Stimulated activated CD8-positive, alpha-beta memory T cell treated with anti-CD3 and anti-CD28 coated beads, Interleukin-4, amount 100 ng/mL, for 4 hours (primary cell): ENCODE data around the gene CLK2.
A peak's percentile ranks its signal among the peaks of the same experiment; 100 is the strongest.
"Not testable (repeated sequence)": the region's sequence is repeated elsewhere in the genome, so short reads cannot be mapped to it uniquely, and the experiment has no call there.

ENCODE experiments used
- DNase-seq, 2 donors: peaks; one replicate each; pipeline ENCODE4 v3.0.0-alpha.2; 2020; ENCODE audit warnings: low read depth in 2 of 2, low spot score in 1 of 2

Gene CLK2

DNA sequence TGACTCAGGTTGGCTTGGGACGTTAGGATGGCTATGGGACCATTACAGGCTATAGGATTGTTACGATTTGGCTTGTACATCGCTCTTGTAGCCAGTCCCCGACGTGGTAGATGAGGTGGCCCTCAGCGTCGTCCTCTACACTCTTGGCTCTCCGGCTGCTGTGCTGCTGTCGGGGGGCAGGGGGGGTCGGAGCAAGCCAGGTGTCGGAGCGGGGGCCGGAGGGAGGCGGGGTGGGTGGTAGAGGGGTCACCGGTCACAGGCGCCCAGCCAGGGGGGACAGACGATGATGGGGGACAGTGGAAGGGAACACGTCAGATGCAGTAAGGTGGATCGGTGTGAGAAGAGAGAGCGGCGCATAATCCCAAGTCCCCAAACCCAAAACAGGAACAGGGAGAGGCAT is 4.7 kb downstream of the CLK2 start:
- no peak for DNase-seq

DNA sequence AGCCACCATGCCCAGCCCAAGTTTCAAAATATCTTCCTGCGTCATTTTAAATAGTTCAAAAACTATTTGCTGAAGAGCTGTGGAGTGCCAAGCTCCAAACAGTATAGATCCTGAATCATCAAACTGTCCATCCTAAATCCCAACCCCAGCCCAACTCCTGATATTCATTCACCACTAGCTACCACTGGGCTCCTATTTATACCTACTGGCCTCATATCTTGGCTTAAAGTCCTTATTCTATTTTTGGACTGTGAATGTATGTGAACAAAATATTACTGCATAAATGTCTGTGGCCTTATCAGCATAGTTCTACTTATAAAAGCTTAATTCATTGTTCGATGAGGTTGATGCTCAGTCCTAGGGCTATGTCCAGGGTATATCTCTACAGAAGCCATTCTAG is 5.9 kb downstream of the CLK2 start:
- DNase-seq = no peak

DNA sequence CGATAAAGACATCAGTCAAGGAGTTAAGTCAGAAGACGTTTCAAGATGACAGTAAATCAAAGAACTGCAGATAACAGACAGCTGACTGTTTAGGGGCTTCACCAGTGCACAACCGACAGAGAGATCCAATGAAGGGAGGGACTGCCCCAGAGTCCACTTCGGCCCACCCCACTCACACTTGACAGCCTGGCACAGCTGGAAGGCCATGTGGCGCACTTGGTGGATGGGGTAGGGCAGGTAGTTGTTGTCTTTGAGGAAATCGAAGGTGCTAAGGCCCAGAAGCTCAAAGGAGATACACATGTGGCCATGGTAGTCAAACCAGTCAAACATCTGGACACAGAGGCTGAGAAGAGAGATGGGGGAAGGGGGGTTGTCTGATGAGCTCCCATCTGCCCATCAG is 6.8 kb downstream of the CLK2 start:
- no peak for DNase-seq

DNA sequence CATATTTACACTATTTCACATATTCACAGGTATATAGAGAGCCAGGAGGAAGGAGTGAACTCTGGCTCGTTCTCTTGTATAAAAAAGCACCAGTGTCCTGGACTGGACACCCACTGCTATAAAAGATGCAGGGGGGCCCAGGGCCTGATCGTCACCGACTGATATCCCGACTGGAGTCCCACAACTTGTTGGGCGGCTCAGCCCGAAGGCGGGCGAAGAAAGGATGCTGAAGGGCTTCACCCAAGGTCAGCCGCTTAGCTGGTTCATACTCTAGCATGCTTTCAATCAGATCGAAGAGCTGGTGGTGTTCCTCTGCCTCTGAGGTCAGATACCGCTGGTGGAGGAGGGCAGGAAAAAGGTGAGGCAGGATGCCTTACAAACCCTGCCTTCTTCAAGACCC is 10.2 kb downstream of the CLK2 start:
- no peak for DNase-seq

DNA sequence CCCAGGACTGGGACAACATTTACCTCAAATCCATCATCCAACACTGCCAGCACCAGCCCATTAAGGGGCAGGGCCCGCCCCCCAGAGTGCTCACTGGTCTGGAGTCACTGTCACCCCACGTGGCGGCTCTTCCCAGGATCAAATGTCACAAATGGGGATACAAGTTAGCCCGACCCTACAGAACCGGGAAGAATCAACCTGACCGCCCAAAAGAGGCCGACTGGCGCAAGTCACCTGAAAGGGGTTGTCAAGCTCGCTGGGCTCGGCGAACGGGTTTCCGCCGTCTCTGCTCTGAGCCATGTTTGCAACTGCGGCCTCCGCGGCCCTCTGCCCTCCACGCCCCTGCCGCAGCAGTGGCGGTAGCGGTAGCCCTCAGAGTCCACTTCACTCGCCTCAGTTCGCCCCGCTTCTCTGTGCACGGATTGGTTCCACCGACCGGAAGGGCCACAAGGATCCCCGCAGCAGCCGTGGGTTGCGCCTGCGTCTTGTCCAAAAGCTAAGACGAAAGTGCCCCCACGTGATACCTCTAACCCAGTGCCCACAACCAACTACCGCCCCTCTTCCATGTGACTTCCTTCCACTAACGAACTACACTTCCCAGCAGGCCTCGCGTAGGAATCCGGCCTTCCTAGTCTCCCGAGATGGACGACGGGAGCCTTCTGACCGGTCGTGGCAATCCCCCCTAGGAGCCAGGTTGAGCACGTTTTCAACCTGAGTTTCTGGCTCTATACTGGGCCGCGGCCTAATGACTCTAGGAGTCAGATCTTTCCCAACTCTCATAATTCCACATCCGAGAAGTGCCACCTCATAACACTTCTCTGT is 11.2 kb downstream of the CLK2 start, which contains the start of gene SCAMP3:
SCAMP3 (minus strand) TSS at position 509 of the 822 bp plus-strand sequence; CDS start at position 300, 209 bp downstream.
- peak; percentile 68 to 78 for DNase-seq

DNA sequence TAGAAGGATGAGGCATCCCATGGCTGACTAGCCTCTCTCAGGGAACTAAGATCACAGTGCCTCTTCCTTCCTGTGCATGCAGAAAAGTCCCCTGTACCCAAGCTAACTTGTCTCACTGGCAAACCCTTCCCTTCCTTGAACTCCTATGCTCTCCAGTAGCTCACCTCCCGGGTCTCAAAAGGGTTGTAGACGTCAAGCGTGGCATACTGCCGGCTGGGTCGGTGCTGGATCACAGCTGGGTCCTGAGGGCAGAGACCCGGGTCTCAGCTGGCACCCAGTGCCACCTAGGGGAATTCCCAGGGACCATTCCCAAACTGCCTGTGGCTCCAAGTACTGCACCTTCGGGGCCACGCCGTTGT is 11.8 kb downstream of the CLK2 start:
- DNase-seq = no peak

DNA sequence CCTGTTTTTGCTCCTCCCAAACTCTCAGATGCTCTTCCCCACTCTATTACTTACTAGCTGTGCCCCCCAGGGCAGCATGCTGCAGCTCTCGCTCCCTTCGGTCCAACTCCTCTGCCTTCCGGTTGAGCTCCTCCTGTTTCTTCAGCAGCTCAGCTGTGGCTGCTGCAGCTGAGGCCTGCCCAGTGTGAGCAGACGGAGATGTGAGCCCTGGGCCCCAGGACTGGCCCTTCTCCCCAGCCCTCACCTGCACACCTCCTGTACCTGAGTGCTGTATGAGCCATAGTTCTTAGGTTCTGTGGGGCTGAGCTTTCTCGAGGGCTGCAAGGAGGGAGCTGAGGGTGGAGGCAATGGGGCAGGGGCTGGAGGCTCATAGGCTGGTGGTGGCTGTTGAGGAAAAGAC is 13.0 kb downstream of the CLK2 start:
- no peak for DNase-seq

DNA sequence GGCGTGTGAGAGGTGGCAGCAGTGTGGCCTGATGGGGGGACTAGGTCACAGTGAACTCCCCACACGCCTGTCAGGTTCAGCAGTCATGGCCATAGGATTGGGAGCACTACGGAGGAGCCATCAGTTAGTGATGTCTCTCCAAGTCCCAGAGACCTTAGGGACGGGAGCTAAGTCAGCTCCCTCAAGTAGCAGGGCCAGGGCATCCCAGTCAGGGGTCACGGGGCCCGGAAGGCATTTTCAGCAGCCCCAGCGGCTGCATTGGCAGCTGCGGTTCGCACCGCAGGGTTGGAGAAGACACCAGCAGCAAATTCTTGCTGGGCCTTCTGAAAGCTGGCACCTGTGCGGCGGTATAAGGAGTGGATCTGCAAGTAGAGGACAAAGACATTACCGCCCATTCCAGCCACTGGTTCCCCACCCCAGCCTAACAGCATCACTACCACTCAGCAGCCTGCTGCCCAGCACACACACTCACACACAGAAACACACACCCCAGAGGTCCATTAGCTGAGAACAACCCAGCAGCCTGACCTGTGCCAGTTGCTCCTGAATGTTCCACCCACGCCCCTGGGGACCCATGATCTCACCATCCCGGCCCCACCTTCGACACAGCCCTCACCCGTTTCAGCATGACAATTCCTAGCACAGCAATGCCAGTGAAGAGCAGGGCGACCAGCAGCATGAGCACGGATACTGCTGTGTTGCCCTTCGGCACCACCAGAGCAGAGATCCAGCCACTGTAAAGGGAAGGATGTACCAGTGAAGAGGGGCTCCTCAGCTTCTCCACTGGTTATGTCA is 17.0 kb downstream of the CLK2 start:
- no peak for DNase-seq

DNA sequence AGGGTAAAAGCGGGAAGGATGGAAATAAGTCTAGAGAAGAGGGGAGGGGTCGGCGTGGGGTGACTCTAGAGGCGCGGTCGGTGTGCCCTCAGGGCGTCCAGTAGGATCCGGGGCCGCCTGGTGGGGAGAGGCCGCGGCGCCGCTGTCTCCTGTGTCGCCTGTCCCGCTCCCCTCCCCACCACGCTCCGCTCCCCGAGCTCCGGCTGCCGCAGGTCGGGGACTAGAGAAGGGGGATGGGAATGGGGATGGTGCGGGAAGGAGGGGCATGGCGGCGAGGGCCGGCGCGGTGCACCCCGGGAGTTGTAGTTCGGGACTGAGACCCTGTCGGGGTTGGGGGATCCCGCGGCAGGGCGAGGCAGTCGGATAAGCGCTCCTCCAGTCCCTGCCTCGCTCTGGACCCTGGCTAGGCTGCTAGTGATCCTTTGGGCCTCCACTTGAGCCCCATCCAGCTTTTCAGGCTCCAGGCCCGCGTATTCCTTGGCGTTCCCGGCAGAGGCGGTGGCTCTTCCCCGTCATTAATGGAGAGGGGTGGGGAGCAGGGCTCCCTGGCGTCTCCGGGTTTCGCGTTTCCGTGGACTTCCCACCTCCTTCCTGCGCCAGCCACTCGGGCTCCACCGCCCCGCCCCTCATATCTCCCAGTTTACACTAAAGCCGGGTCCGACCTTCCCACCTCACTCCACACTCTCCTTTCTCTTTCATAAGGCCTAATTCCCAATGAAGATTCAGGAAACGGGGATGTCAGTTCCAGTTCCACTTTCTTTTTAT is 17.9 kb downstream of the CLK2 start, which contains the start of gene ENTREP3:
ENTREP3 (minus strand) TSS at position 241 of the 765 bp plus-strand sequence. CDS start 606 bp downstream, outside the sequence.
- peak in 1 of 2 donors; percentile 39 for DNase-seq

DNA sequence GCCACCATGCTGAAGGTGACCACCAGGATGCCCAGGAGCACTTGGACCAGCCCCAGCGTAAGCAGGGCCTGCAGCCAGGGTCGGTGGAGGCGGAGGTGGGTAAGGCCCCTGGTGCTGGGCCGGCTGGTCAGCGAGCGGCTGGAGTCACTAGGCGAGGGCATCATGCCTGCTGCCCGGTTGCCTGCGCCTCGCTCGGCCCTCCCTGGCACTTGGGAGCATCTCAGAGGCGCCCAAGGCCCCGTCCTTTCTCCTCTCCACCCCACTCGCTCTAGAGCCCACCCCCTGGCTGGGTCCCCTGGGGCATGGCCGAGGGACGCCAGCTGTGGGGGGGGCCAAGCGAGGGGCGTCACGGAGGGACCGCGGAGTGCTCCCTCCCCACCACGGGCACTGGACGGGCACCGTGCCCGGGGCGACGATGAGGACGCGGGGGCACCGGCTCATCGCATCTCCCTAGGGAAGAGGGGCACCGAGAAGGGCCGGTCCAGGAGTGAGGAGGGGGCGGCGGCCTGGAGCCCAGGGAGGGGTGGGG is 18.5 kb downstream of the CLK2 start:
- no peak for DNase-seq

DNA sequence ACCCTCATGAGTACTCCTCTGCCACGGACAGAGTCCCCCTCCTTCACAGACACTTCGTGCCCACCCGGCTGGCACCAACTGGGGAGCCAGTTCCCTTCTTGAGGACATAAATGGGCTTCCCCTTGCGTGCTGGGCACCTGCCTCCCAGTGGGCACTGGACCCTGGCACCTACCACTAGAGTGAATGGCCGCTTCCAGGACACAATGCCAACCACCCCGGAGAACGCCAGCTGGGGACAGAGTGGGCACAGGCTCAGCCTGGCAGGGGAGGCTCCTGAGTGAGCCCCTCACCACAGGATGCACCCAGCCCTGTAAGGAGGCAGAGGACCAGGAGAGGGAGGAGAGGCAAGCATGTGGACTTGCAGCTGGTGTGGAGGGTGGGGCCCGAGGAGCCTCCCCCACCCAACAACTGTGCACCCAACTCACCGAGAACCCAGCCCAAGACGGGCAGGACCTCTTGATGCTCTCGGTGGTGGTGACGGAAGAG is 19.0 kb downstream of the CLK2 start:
- DNase-seq = no peak

DNA sequence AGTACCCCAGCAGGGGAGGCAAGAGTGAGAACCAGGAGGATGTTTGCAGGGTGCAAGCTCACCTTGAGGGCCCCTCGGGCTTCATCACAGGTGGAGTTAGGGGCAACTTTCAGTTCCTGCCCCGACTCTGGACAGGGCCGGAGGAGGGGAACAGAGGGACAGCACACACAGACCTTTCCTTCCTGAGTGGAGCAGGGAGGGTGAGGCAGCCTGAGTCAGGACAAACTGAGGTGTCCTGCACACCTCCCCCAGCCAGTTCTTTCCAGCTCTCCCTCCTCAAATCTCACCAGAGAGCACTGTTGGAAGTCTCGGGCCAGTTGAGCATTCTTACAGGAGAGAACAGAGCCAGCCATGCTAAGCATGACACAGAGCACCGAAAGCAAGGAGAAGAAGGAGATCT is 19.5 kb downstream of the CLK2 start:
- no peak for DNase-seq

DNA sequence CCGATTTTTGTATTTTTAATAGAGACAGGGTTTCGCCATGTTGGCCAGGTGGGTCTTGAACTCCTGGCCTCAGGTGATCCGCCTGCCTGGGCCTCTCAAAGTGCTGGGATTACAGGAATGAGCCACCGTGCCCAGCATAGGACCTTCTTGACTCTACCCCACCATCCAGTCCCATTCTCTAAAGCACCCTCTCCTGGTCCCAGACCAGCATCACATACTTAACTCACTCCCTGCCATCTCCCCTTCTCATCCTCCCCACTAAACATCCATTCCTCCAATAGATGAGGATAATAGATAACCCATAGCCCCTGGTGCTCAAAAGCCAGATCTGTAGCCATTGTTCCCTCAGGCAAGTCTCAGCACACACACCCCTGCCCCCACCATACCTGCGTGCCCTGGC is 20.1 kb downstream of the CLK2 start:
- DNase-seq = no peak

DNA sequence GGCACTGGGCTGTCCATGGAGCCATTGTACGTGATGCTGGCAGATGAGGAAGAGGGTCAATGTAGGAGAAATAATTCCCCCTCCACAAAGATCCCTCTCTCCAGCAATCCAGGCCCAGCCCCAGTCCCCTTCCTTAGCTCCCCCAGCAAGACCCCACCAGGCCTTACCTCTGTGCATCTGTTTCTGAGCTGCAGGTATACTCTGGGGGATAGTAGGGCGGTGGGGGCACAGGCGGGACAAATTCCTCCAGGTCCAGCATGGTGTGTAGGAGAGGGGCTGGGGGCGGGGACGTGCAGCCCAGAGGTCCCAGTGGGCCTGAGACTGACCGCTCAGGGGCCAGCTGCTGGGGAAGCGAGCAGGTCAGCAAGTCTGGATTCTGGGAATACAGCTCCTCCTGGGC is 21.7 kb downstream of the CLK2 start:
- DNase-seq = no peak

DNA sequence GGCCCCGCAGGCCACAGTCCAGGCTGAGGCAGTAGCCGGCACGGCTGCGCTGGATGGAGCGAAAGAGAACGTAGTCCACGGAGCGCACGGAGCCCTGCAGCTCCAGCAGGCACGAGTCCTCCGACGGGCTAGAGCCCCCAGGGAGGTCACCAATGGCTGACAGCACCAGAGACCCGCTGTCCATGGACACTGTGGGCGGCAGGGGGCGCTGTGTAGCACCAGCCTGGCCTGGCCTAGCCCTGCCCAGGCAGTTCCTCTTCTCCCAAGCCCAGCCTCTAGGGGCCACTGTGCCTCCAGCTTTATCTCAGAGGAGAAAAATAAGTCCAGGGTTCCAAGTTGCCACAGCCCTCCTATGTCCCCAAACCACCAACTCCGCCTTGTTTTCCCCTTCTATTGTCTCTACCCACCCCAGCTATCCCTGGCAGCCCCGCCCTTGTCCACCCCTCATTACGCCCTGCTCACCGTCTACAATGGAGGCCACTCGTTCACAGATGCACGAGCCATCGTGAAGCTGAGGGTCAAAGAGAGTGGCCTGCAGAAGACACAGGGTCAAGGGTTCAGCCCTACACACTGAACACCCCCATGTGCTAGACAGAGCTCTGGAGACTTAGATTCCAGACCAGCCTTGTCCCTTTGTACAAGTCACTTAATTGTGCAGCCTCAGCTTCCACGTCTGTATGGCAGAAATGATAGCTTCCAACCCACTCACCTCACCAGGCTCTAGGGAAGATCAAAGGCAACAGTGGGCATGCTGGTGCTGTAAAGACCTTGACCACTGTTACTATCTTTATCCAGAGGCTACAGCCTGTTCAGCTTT is 22.5 kb downstream of the CLK2 start:
- peak; percentile 87 to 95 for DNase-seq

DNA sequence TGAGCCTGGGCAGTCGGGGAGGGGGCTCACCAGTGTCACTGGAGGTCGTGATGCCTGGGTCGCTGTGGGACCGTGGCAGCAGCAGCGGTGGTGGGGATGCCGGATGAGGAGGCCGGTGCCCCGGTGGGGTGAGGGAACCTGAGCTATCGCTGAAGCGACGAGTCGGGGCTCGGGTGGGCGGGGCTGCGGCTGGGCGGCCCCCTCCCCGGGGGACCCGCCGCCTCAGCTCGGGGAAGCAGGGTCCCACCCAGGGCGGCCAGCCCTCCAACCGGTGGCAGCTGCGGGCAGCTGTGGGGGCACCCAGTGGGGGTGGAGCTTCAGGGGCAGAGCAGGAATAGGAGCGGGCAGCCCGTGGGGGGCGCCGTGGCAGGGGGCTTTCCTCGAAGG is 23.1 kb downstream of the CLK2 start:
- no peak for DNase-seq

DNA sequence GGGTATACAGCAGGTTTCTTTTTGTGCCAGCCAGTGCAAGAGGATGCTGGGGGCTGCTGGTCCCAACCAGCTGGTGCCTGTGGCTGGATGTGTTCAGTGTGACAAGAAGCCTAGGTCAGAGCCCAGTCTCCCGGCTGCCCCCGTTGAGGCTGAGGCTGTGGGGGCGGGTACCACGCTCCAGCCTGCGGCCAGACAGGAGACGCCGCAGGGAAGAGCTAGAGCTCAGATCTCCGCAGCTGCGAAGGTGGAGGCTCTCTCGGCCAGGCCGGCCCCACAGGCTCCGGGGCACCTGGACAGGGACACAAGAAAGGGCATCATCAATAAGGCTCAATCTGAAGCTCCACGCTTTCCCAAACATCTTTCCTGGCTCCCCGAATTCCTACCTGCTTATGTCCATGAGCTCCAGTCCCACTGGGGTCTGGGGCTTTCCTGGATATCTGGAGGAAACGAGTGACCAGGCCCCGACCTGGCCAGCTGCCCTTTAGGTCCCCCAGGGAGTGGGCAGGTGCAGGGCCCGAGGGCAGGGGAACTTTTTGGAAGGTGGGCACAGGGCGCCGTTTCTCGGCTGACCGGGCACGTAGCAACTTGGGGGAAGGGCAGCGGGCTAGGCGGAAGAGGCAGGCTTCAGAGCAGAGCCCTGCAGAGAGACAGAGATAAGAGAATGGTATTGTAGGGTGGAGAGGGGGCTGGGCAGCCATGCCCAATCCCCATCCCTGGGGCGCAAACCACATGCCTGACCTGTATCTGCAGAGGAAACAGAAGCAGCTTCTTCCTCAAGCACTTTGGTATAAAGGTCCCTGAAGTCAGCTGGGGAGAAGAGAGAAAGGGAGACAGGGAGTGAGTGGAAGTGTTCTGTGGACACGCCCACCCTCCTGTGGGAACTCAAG is 25.4 kb downstream of the CLK2 start:
- DNase-seq = no peak

DNA sequence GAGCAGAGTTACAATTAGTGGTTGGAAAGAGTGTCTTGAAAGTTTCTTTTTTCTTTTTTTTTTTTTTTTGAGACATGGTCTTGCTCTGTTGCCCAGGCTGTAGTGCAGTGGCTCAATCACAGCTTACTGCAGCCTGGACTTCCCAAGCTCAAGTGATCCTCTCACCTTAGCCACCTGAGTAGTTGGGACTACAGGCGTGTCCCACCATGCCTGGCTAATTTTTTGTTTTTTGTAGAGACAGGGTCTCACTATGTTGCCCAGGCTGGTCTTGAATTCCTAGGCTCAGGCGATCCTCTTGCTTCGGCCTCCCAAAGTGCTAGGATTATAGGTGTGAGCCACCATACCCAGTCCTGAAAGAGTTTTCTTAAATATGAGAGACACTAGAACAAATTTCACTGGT is 26.5 kb downstream of the CLK2 start:
- not testable (repeated sequence) for DNase-seq

DNA sequence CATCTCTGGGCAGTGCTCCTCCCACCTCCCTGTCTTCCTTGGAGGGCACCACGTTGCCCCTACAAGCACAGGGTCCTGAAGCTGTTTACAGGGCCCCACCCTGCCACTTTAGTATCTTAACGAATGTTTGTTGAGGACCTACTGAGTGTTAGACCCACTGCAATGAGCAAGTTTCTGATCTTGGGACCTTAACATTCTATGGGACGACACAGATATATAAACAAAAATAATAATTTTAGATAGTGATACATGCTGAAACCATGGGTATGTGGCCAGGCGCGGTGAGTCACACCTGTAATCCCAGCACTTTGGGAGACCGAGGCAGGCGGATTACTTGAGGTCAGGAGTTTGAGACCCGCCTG is 28.2 kb downstream of the CLK2 start:
- no peak for DNase-seq
